GM18909 (cell line): ENCODE data around the gene FAM180A.

Source experiments
- ATAC-seq: cut with Tn5 transposase; IDR thresholded peaks from one replicate; pipeline ENCODE4 v1.9.1; 2021; ENCODE audit warnings: mild to moderate bottlenecking; ENCODE audit not compliant: unreplicated experiment, poor library complexity

The FAM180A gene

DNA sequence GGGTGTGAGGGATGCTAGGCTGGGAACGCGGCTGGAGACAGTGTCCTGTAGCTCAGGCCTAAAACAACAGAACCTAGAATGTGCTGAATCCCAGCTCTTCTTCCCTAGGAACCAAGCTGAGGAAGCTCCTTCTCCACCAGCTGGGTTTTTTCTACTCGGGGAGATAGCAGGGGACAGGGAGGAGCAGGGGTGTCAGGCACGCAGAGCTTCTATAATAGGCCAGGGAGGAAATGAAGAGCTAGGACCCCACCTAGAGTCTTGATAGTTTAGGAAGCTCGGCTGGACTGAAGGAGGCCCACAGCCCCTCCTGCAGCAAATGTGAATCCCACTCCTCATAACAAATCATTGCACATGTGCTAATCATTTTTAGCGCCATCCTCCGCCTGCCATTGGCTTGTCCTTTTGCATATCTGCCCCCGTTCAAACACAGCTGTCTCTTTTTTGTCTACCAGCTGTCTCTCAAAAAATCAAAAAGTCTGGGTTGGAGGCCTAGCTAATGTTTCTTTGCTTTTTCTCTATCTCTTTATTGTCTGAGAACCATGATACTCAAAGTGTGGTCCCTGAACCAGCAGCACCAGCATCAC lies 24.1 kb upstream of the FAM180A start:
- ATAC-seq = no peak

- no peak for ATAC-seq
Observed at GRCh38 chr7:135771961-135772638, 23.5 kb upstream of the FAM180A start.

- no peak for ATAC-seq
Observed at GRCh38 chr7:135771051-135771450, 22.4 kb upstream of the FAM180A start.

DNA sequence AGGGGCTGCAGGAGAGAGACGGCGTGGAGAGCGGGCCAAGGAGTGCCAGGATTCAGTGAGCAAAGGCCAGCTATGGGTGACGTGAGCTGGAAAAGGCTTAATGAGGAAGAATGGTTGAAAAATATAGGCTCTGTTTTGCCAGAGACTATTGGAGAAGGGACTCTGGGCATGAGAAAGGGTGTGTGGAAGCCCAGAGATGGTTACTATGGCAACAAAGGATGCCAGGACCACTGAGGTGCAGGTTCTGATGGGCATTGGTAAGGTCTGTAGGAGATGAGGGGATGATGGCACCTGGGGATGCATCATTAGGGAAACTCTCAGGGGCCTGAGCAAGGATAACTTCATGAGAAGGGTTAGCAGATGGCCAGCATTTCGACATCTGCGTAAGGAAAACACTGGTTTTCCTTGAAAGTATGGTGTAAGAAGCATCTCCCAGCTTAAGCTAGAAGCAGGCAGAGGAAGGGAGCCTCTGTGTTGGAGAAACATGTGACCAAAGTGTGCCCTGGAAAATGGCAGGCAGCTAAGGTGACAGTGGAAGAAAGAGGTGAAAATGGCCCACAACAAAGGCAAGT lies 21.6 kb upstream of the FAM180A start:
- no peak for ATAC-seq

DNA sequence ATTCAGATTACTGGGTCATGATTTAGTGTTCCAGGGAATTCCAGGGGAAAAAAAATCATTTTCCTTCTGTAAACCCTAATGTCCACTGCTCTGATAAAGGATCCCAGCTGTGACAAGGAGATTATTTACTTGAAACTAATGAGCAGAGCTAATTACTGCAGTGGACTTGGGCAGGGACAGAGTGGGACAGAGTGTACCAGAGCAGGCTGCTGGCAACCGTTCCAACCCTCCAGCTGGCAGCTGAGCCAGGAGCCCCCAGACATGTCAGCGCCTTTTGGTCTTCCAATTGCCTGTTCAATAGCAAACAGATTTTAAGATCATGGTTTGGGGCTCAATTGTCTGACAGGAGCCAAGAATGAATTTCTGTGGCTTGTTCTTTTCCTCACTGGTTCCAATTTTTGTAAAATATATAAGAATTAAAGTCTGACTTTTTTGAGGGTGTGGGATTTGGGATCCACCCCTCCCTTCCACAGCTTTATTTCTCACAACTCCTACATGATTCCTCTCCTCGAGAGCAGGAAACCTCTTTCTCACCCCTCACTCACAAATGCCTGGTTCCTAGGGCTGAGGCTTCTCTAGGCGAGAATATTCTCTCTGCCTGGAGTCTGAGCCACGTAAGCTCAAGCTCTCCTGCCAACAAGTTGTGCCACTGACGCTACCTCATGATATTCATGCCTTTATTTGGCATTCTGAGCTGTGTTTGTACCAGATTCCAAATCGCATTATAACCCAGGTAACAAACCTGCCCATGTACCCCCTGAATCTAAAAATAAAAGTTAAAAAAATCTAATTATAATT lies 20.6 kb upstream of the FAM180A start:
- no peak for ATAC-seq

DNA sequence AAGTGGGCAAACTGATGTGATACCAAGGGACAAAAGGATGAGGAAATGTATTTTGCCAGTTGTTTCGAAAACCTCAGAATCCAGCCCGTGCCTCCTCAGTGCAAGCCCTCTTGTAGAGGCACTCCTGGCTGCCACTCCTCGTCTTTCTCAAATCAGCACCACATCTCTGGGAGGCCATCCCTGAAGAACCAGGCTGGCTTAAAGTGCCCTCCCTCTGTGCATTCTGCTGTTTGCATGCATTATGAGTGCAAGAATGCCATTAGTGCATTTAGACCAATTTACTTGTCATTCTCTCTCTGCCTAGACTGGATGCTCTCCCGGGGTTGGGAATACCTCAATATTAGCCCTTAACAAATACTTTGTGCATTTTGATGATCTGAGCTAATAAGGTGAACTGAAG lies 19.9 kb upstream of the FAM180A start:
- no peak for ATAC-seq

DNA sequence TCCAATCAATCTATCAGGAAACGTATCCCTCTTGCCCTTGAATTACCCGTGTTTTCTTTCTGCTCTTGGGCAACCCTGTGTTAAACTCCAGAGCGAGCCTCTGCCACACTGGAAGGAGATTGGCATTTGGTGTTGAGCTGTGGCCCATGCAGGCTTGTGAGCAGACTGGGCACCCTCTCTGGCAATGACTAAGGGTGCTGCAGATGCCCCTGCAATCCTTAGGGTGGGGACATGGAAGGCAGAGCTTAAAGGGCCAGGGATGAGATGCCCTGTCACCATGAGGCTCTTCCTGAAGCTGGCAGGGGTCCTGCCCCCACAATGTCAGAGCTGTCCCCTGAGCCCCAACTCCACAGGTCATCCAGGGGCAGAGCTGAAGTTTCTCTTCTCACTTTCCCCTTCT lies 19.5 kb upstream of the FAM180A start:
- ATAC-seq = no peak

- no peak for ATAC-seq
Observed at GRCh38 chr7:135763261-135763660, 14.6 kb upstream of the FAM180A start.

- ATAC-seq = no peak
Observed at GRCh38 chr7:135761751-135762488, 13.3 kb upstream of the FAM180A start.

- no peak for ATAC-seq
Observed at GRCh38 chr7:135759532-135759931, 10.9 kb upstream of the FAM180A start.

DNA sequence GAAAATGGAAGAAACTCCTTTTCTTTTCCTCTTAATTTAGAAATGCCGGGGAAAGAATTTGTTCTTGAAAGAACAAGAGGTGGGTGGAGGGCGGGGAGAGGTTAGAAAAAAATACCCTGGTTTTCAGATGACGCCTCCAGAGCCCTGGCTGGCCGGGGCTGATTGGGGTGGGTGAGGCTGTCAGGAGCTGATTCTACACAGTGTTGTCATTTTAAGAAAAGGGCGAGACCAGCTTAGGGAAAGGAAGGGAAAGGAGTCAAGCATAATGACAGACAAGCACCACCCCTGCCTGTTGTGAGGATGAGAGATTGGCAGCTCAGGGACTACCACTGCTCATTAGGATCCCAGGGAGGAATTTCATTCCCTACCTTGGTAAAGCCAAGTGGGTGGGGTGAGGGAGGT lies 9.9 kb upstream of the FAM180A start:
- ATAC-seq = no peak

- ATAC-seq = no peak
Observed at GRCh38 chr7:135757719-135758411, 9.3 kb upstream of the FAM180A start.

DNA sequence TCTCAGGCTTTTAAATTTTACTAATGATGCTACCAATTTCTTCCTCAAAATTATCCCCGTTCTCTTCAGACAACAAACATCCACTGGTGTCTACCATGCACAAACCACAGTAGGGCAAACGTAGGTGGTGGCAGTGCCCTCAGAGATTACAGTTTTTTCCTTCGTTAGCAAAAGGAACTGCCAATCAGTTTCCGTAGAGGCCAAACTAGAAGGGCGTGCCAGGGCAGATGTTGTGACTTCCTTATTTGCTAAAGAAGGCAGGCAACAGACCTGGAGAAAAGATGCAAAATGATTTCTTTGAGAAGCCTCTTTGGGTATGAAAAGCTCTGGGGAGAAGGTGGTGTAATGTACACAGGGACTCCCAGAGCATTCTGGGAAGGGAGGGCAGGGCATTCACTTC lies 7.6 kb upstream of the FAM180A start:
- no peak for ATAC-seq

- no peak for ATAC-seq
Observed at GRCh38 chr7:135755351-135755753, 6.7 kb upstream of the FAM180A start.

DNA sequence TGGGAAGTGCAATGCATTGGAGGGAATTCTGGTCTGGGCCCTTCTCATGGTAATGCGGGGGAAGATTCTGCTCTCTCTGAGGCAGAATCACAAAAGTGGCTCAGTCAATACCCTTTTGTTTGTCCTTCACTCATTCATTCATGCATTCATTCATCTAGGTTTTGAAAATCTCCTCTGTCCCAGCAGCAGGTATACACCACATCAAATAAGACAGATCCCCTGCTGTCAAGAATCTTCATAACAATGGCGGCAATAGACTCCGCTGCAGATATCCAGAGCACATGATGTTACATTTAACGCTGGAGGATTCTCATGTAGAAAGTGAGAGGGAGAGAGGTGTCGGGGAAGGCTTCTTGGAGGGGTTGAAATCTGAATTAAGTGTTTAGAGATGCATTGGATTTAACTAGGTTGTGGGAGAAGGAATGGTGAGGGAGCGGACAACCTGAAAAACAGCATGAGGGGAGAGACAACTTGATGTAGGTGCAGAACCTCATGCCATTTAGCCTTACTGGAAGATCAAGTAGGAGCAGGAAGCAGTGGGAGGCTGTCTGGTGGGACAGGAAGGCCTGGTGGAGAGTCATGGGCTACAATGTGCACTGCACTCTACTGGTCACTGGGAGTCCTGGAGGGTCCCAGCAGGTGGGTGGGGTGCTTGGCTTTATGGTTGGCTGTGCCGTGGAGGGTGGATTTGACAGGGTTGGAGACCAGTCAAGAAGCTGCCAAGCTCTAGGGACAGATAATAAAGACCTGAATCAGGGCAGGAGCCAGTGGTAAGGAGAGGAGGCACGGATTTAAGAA lies 5.2 kb upstream of the FAM180A start:
- no peak for ATAC-seq

DNA sequence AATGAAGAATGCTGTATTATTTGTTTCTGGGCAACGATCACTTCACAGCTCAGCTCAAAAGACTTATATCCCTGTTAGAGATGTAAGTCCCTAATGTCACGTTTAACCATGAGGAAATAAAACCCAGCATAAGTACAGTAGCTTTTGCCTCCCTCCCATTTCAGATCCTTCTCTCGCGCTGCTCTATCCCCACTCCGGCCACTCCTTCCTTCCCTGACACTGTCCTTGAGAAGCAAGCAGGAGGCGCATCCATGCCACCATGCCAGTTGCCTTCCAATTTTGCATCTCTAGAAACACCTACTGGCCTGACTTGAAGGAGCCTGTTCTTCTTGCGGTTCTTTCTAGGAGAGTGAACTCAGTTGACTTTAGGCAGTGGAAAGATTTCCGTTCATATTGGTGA lies 1.2 kb downstream of the FAM180A start:
- no peak for ATAC-seq

DNA sequence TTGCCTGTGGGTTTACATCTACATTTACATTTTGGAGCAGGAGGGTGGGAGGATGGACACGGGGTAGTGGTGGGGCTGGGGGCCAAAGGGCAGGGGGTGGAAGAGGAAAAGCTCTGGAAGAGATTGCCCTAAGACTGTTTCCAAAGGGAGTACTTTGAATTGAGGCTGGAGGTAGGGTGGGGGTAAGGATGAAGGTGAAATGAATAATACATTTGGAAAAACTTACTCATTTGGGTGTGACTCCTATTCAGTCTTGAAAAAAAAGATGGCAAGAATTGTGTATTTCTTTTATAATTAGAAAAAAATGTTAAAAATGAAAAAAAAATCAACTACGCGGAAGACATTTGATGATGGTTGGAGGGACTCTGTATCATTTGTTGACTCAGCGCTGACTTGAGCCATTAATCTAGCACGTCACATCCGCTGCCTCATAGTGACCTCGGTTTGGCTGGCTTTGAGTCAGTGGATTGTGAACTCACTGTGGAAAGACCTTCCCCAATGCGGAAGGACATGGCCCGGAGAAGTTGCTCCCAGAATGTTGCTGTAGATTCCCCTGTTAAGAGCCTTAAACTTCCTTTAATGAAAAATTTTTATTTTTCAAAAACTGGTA lies 2.8 kb downstream of the FAM180A start:
- no peak for ATAC-seq

- ATAC-seq = no peak
Observed at GRCh38 chr7:135744938-135745702, 3.5 kb downstream of the FAM180A start.
